Measurements from ENCODE around the gene CCL25. TPM values are rescaled to one million over a fixed set of nuclear protein-coding genes. Genes with fewer than 3 reads are reported as not detected.
"Not testable (repeated sequence)": the region's sequence is repeated elsewhere in the genome, so short reads cannot be mapped to it uniquely, and the experiment has no call there.

CCL25 gene
- polyA plus RNA-seq, 1 experiment: not detected

GRCh38 chr19:8017808-8018207, 34.8 kb upstream of the CCL25 start:
- CTCF ChIA-PET: interaction anchor here (0.5 kb wide), 1 partner anchor 214 kb away, joined by 3 read pairs; no protein-coding TSS in a partner anchor
- no peak overlapping the region for H3K4me3 ChIP-seq (ENCODE audit: low read depth, low read length)
- no peak overlapping the region for H3K27ac ChIP-seq (ENCODE audit: low read depth, low read length)
- H3K9me3 ChIP-seq (ENCODE audit: control insufficient read depth, insufficient read depth, low read length): no peaks in the 10 kb centered on the region
- no peaks in the 10 kb centered on the region for H3K27me3 ChIP-seq (ENCODE audit: control insufficient read depth, insufficient read depth, low read length)
- TF ChIP-seq CTCF (IDR thresholded peaks at IDR 0.05; ENCODE audit: low read depth, low read length): no peak
- POLR2A ChIA-PET: no interaction called here
- no peak for DNase-seq (ENCODE audit: low read depth, low spot score)

GRCh38 chr19:8020681-8021080, 31.9 kb upstream of the CCL25 start:
- H3K9me3 ChIP-seq (ENCODE audit: control insufficient read depth, insufficient read depth, low read length): no peaks in the 10 kb centered on the region
- DNase-seq (ENCODE audit: low read depth, low spot score): no peak
- ChIA-PET CTCF (no interaction called here), POLR2A (interaction anchor here (0.6 kb wide), 1 partner anchor 14 kb away, joined by 12 read pairs; no protein-coding TSS in a partner anchor)
- no peaks in the 10 kb centered on the region for H3K27me3 ChIP-seq (ENCODE audit: control insufficient read depth, insufficient read depth, low read length)
- TF ChIP-seq CTCF (IDR thresholded peaks at IDR 0.05; ENCODE audit: low read depth, low read length): no peak
- no peak overlapping the region for H3K27ac ChIP-seq (ENCODE audit: low read depth, low read length)
- H3K4me3 ChIP-seq (ENCODE audit: low read depth, low read length): no peak overlapping the region

- Histone ChIP-seq H3K27ac (ENCODE audit: low read depth, low read length) (no peak overlapping the region), H3K9me3 (ENCODE audit: control insufficient read depth, insufficient read depth, low read length) (no peaks in the 10 kb centered on the region), H3K27me3 (ENCODE audit: control insufficient read depth, insufficient read depth, low read length) (no peaks in the 10 kb centered on the region), H3K4me3 (ENCODE audit: low read depth, low read length) (no peak overlapping the region)
- TF ChIP-seq CTCF (IDR thresholded peaks at IDR 0.05; ENCODE audit: low read depth, low read length): no peak
- ChIA-PET CTCF (no interaction called here), POLR2A (no interaction called here)
- DNase-seq (ENCODE audit: low read depth, low spot score): no peak
Measured at GRCh38 chr19:8021374-8021773, 31.2 kb upstream of the CCL25 start.

- no peak for TF ChIP-seq CTCF (IDR thresholded peaks at IDR 0.05; ENCODE audit: low read depth, low read length)
- Histone ChIP-seq H3K27ac (ENCODE audit: low read depth, low read length) (no peak overlapping the region), H3K27me3 (ENCODE audit: control insufficient read depth, insufficient read depth, low read length) (no peaks in the 10 kb centered on the region), H3K4me3 (ENCODE audit: low read depth, low read length) (no peak overlapping the region), H3K9me3 (ENCODE audit: control insufficient read depth, insufficient read depth, low read length) (no peaks in the 10 kb centered on the region)
- no peak for DNase-seq (ENCODE audit: low read depth, low spot score)
- POLR2A ChIA-PET: no interaction called here
- CTCF ChIA-PET: no interaction called here
Measured at GRCh38 chr19:8022275-8022674, 30.3 kb upstream of the CCL25 start.

- no peak for DNase-seq (ENCODE audit: low read depth, low spot score)
- POLR2A ChIA-PET: no interaction called here
- H3K4me3 ChIP-seq (ENCODE audit: low read depth, low read length): no peak overlapping the region
- no peaks in the 10 kb centered on the region for H3K9me3 ChIP-seq (ENCODE audit: control insufficient read depth, insufficient read depth, low read length)
- no peak overlapping the region for H3K27ac ChIP-seq (ENCODE audit: low read depth, low read length)
- TF ChIP-seq CTCF (IDR thresholded peaks at IDR 0.05; ENCODE audit: low read depth, low read length): no peak
- CTCF ChIA-PET: no interaction called here
- no peaks in the 10 kb centered on the region for H3K27me3 ChIP-seq (ENCODE audit: control insufficient read depth, insufficient read depth, low read length)
Measured at GRCh38 chr19:8023371-8023770, 29.2 kb upstream of the CCL25 start.

- H3K9me3 ChIP-seq (ENCODE audit: control insufficient read depth, insufficient read depth, low read length); POLR2A ChIA-PET; H3K4me3 ChIP-seq (ENCODE audit: low read depth, low read length); H3K27me3 ChIP-seq (ENCODE audit: control insufficient read depth, insufficient read depth, low read length); DNase-seq (ENCODE audit: low read depth, low spot score); H3K27ac ChIP-seq (ENCODE audit: low read depth, low read length); CTCF ChIA-PET: not testable (repeated sequence)
Measured at GRCh38 chr19:8024256-8024655, 28.3 kb upstream of the CCL25 start.

Measured in AG04450 (cell line).